BJ (cell line): ENCODE results near the gene NUDT3. TPM values are rescaled to one million over a fixed set of nuclear protein-coding genes. Genes with fewer than 3 reads are reported as not detected.

Experiments used
- CTCF ChIA-PET: fragments of 350-600 bp; formaldehyde crosslinking; extraction: SDS; loops from one replicate; lab custom pipeline; 2021; ENCODE audit warnings: antibody characterized with exemption, inconsistent platforms; lab: Yijun Ruan, JAX
- POLR2A ChIA-PET: fragments of 300-600 bp; sonication (Branson Sonifier 250); formaldehyde crosslinking; extraction: SDS; loops from one replicate; lab custom pipeline; 2021; ENCODE audit warnings: antibody characterized with exemption; lab: Charles Lee
- DNase-seq: peaks from one replicate; pipeline ENCODE4 v3.0.0-alpha.2; 2011; ENCODE audit warnings: low read depth
- H3K27me3 ChIP-seq: 2 replicates; pipeline ENCODE4 v1.6.0; 2011; ENCODE audit warnings: low read length; ENCODE audit not compliant: control insufficient read depth, insufficient read depth
- H3K36me3 ChIP-seq: 2 replicates; pipeline ENCODE4 v1.5.1; 2011; ENCODE audit warnings: low read length; ENCODE audit not compliant: control insufficient read depth, insufficient read depth
- H3K4me3 ChIP-seq: 2 replicates; pipeline ENCODE4 v1.5.1; 2011; ENCODE audit warnings: low read depth, mild to moderate bottlenecking, control low read depth, low read length
- CTCF ChIP-seq: IDR thresholded peaks from 2 replicates; pipeline ENCODE4 v1.5.1; 2011; ENCODE audit warnings: low read depth, mild to moderate bottlenecking, control low read depth, inconsistent platforms, low read length, moderate library complexity; ENCODE audit not compliant: insufficient read depth
- polyA plus RNA-seq: library from polyadenylated mRNA; depleted of rRNA; stranded (reverse); fragments of >200 nt; gene quantifications from 2 replicates; pipeline ENCODE4 v1.2.3, GENCODE V29; 2011

NUDT3 gene
- polyA plus RNA-seq, 1 experiment = 9.6 TPM

GRCh38 chr6:34424200-34425131, 32.0 kb upstream of the NUDT3 start:
- TF ChIP-seq CTCF = no peak
- ChIA-PET CTCF (interaction anchor here (1.4 to 1.5 kb wide), 2 partner anchors 8 to 176 kb away, joined by 3 to 4 read pairs; no protein-coding TSS in a partner anchor), POLR2A (interaction anchor here (0.7 kb wide), 1 partner anchor 187 kb away, joined by 3 read pairs; no protein-coding TSS in a partner anchor)
- Histone ChIP-seq H3K27me3 (no peaks in the 10 kb centered on the region), H3K4me3 (peak overlapping the region; percentile 98), H3K36me3 (peaks cover 21% of the 10 kb centered on the region)
- DNase-seq = no peak

GRCh38 chr6:34423254-34423653, 30.8 kb upstream of the NUDT3 start:
- Histone ChIP-seq H3K36me3 (peaks cover 23% of the 10 kb centered on the region), H3K27me3 (no peaks in the 10 kb centered on the region), H3K4me3 (no peak overlapping the region)
- TF ChIP-seq CTCF = no peak
- ChIA-PET POLR2A (no interaction called here), CTCF (interaction anchor here (1.2 kb wide), 1 partner anchor 28 kb away, joined by 3 read pairs; no protein-coding TSS in a partner anchor)
- DNase-seq = no peak

- DNase-seq = no peak
- Histone ChIP-seq H3K36me3 (peaks cover 22% of the 10 kb centered on the region), H3K4me3 (no peak overlapping the region), H3K27me3 (no peaks in the 10 kb centered on the region)
- POLR2A ChIA-PET = no interaction called here
- CTCF ChIA-PET = interaction anchor here (5.5 kb wide), 1 partner anchor 222 kb away, joined by 36 read pairs; no protein-coding TSS in a partner anchor
- no peak for TF ChIP-seq CTCF
Observed at GRCh38 chr6:34418367-34418766, 25.9 kb upstream of the NUDT3 start.

- TF ChIP-seq CTCF = no peak
- Histone ChIP-seq H3K27me3 (no peaks in the 10 kb centered on the region), H3K4me3 (no peak overlapping the region), H3K36me3 (peaks cover 16% of the 10 kb centered on the region)
- ChIA-PET POLR2A (no interaction called here), CTCF (interaction anchor here (1.1 to 5.5 kb wide), 5 partner anchors 8 to 220 kb away, joined by 3 to 36 read pairs (median 4); partner anchors contain the start of genes RPS10 and SMIM29)
- DNase-seq = no peak
Observed at GRCh38 chr6:34416877-34417371, 24.5 kb upstream of the NUDT3 start.
